Neural cell (in vitro differentiated cells): ENCODE data around the gene ACSL5.

Experiments used
- CTCF ChIP-seq: fragments of 450-650 bp; IDR thresholded peaks from 2 replicates; pipeline ENCODE4 v1.5.1; 2014; ENCODE audit warnings: antibody characterized with exemption, mild to moderate bottlenecking, moderate library complexity; ENCODE audit not compliant: poor library complexity, severe bottlenecking
- EP300 ChIP-seq: fragments of 450-650 bp; conservative IDR thresholded peaks from 2 replicates; pipeline ENCODE4 v1.6.1; 2014; ENCODE audit warnings: antibody characterized with exemption, mild to moderate bottlenecking, moderate library complexity; ENCODE audit not compliant: poor library complexity, severe bottlenecking
- EZH2 ChIP-seq: fragments of 200-600, 300-800 bp; shearing (Covaris generic), sonication (generic); IDR thresholded peaks from 2 replicates; pipeline ENCODE4 v1.6.1; 2014; ENCODE audit warnings: antibody characterized with exemption, low read length, borderline replicate concordance, mild to moderate bottlenecking; ENCODE audit not compliant: insufficient read depth, poor library complexity, severe bottlenecking
- MXI1 ChIP-seq: fragments of 450-650 bp; conservative IDR thresholded peaks from 2 replicates; pipeline ENCODE4 v1.6.1; 2014; ENCODE audit warnings: antibody characterized with exemption, mild to moderate bottlenecking; ENCODE audit not compliant: poor library complexity, severe bottlenecking
- POLR2AphosphoS5 ChIP-seq: IDR thresholded peaks from 2 replicates; pipeline ENCODE4 v1.6.1; 2012
- REST ChIP-seq: IDR thresholded peaks from 2 replicates; pipeline ENCODE4 v1.6.1; 2012; ENCODE audit warnings: borderline replicate concordance
- SMC3 ChIP-seq: fragments of 450-650 bp; conservative IDR thresholded peaks from 2 replicates; pipeline ENCODE4 v1.6.1; 2014; ENCODE audit warnings: antibody characterized with exemption, mild to moderate bottlenecking, moderate library complexity; ENCODE audit not compliant: poor library complexity

GRCh38 chr10:112429654-112430230 lies 55.8 kb downstream of the ACSL5 start:
- TF ChIP-seq SMC3 (no peak), EP300 (no peak), CTCF (no peak), MXI1 (no peak), EZH2 (no peak), REST (no peak), POLR2AphosphoS5 (no peak)
